ENCODE data around the gene ARHGEF7.

ARHGEF7 gene

DNA sequence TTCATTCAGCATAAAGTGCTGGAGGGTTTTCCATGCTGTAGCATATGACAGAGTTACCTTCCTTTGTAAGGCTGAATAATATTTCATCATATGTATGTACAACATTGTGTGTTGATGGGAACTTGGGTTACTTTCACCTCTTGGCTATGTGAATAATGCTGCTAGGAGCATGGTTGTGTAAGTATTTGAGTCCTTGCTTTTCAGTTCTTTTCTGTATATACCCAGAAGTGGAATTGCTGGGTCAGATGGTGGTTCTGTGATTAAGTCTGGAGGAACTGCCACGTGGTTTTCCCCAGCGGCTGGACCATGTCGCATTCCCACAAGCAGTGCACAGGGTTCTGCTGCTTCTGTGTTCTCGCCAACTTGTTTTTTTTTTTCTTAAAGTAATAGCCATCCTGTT, 104.2 kb downstream of the ARHGEF7 start:
- no peak overlapping the region for H3K4me3 ChIP-seq (replicated peaks in 1 of 2; ENCODE audit: low read depth in 2 of 2, low read length in 2 of 2)
- TF ChIP-seq, protein P1, sequence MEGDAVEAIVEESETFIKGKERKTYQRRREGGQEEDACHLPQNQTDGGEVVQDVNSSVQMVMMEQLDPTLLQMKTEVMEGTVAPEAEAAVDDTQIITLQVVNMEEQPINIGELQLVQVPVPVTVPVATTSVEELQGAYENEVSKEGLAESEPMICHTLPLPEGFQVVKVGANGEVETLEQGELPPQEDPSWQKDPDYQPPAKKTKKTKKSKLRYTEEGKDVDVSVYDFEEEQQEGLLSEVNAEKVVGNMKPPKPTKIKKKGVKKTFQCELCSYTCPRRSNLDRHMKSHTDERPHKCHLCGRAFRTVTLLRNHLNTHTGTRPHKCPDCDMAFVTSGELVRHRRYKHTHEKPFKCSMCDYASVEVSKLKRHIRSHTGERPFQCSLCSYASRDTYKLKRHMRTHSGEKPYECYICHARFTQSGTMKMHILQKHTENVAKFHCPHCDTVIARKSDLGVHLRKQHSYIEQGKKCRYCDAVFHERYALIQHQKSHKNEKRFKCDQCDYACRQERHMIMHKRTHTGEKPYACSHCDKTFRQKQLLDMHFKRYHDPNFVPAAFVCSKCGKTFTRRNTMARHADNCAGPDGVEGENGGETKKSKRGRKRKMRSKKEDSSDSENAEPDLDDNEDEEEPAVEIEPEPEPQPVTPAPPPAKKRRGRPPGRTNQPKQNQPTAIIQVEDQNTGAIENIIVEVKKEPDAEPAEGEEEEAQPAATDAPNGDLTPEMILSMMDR (IDR thresholded peaks at IDR 0.05; ENCODE audit: low read depth, low read length) = no peak
- DNase-seq (ENCODE audit: low read depth in 2 of 2) = peak; percentile 80 to 91

DNA sequence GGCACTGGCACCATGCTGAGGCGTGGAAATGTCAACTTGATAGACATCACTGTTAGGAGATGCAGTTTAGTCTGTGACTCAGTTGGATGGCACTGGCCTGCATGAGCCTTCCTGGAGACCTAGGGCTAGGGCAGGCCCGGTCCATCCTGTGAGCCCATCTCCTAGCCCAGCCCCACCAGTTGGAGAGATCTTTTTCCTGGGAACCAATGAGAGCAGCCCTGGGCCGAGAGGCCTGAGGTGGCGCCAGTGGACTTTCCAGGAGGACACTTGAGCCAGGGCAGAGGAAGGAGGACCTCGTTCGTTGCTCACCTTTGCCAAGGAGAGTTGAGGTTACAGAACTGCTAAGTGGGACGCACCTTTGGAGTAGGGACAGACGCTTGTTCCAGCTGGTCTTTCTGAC, 104.8 kb downstream of the ARHGEF7 start:
- TF ChIP-seq, protein P1 (IDR thresholded peaks at IDR 0.05; ENCODE audit: low read depth, low read length) = no peak
- H3K4me3 ChIP-seq (replicated peaks in 1 of 2; ENCODE audit: low read depth in 2 of 2, low read length in 2 of 2) = no peak overlapping the region
- DNase-seq (ENCODE audit: low read depth in 2 of 2) = no peak

DNA sequence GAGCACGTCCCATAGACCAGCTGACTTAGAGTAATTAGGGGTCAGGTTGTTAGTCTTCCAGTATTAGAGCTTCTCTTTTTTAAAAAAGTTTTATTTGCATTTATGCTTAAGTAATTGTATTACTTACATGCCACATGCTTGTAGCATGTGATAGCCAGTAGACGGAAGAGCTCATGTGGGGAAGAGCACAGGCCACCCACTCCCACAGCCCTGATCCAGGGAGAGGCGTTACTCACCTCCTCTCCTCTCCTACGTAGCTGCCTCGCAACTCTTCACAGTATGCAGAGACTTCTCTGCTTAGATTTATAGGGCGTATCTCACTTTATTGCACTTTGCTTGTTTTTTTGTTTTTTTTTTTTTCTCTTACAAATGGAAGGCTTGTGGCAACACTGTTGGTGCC, 110.1 kb downstream of the ARHGEF7 start:
- DNase-seq (ENCODE audit: low read depth in 2 of 2) = no peak
- TF ChIP-seq, protein P1 (IDR thresholded peaks at IDR 0.05; ENCODE audit: low read depth, low read length) = no peak
- H3K4me3 ChIP-seq (replicated peaks in 1 of 2; ENCODE audit: low read depth in 2 of 2, low read length in 2 of 2) = no peak overlapping the region

DNA sequence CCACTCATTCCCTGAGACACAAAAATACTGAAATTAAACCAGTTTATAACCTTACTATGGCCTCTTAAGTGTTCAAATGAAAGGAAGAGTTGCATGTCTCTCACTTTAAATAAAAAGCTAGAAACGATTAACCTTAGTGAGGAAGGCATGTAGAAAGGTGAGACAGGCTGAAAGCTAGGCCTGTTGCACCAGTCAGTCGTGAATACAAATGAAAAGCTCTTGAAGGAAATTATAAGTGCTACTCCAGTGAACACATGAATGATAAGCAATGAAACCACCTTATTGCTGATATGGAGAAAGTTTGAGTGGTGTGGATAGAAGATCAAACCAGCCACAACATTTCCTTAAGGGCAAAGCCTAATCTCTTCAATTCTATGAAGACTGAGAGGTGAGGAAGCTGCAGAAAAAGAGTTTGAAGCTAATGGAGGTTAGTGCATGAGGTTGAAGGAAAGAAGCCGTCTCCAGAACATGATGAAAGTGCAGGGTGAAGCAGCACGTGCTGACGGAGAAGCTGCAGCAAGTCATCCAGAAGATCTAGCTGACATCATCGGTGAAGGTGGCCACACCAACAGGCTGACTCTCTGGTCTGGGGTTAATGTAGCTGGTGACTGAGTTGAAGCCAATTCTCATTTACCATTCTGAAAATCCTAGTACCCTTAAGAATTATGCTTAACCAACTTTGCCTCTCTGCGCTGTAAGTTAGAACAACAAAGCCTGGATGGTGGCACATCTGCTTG, 110.9 kb downstream of the ARHGEF7 start:
- DNase-seq (ENCODE audit: low read depth in 2 of 2) = no peak
- TF ChIP-seq, protein P1 (IDR thresholded peaks at IDR 0.05; ENCODE audit: low read depth, low read length) = no peak

DNA sequence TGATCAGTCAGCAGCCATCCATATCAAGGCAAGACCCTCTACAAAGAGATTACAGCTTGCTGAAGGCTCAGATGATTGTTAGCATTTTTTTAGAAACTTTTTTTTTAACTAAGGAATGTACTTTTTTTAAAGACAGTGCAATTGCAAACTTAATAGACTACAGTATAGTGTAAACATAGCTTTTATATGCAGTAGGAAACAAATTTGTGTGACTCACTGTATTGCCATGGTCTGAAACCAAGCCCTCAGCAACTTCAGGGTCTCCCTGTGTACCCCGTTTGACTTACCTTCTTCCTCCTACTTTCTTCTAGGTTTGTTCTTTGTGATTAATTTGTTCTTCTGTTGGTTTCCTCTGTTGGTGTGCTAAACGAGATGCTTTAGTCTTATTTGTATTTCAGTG, 112.3 kb downstream of the ARHGEF7 start:
- no peak overlapping the region for H3K4me3 ChIP-seq (replicated peaks in 1 of 2; ENCODE audit: low read depth in 2 of 2, low read length in 2 of 2)
- DNase-seq (ENCODE audit: low read depth in 2 of 2) = no peak
- TF ChIP-seq, protein P1 (IDR thresholded peaks at IDR 0.05; ENCODE audit: low read depth, low read length) = no peak

More for the DNA sequence above, 110.9 kb downstream of the ARHGEF7 start:
- H3K4me3 ChIP-seq (replicated peaks in 1 of 2; ENCODE audit: low read depth in 2 of 2, low read length in 2 of 2) = no peak overlapping the region

DNA sequence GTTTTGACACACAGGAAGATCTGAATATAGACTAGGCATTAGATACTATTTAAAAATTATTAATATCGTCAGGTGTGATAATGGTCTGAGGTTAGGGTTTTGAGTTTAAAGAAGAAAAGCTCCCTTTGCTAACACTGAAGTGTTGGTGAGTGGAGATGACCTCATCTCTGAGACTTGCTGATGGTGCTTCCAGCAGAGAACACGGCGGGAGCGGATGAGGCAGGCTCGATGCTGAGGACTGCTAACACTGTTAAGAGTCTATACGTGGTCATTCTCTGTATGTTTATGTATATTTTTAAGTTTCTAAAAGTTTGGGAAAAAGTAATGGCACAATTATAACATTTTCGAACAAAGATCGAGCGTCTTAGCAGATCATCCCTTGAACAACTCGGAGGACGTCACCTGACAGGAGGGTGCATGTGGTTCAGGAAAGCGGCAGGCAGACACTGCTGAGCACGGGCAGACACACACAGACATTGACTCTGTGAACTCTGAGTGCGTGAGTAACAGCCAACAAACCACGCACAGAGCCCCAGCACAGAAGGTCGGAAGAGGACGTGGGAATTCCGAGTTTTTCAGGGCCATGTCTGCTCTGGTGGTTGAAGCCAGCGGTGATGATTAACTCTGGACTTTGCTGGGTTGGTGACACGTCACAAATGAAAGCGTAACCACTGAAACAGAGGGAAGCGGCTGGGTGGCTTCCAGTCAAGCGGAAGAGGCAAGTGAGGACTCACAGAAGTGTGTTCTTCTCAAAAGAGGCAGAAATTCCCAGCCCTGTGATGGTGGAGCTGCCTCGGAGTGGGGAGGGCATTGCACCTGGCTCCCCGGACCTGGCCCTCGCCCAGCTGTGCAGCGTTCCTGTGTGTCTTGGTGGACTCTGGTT, 113.4 kb downstream of the ARHGEF7 start:
- peak in 1 of 2 donors; percentile 47 for DNase-seq (ENCODE audit: low read depth in 2 of 2)
- TF ChIP-seq, protein P1 (IDR thresholded peaks at IDR 0.05; ENCODE audit: low read depth, low read length) = no peak
- H3K4me3 ChIP-seq (replicated peaks in 1 of 2; ENCODE audit: low read depth in 2 of 2, low read length in 2 of 2) = no peak overlapping the region
